GM15510 (cell line): Measurements from ENCODE around the gene KCNF1.

Experiments
- POLR2A ChIP-seq: IDR thresholded peaks from 3 replicates; pipeline ENCODE4 v1.6.1; 2011; ENCODE audit warnings: borderline replicate concordance; ENCODE audit not compliant: insufficient read length; ENCODE audit errors: extremely low read depth

Gene KCNF1, protein sequence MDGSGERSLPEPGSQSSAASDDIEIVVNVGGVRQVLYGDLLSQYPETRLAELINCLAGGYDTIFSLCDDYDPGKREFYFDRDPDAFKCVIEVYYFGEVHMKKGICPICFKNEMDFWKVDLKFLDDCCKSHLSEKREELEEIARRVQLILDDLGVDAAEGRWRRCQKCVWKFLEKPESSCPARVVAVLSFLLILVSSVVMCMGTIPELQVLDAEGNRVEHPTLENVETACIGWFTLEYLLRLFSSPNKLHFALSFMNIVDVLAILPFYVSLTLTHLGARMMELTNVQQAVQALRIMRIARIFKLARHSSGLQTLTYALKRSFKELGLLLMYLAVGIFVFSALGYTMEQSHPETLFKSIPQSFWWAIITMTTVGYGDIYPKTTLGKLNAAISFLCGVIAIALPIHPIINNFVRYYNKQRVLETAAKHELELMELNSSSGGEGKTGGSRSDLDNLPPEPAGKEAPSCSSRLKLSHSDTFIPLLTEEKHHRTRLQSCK

DNA sequence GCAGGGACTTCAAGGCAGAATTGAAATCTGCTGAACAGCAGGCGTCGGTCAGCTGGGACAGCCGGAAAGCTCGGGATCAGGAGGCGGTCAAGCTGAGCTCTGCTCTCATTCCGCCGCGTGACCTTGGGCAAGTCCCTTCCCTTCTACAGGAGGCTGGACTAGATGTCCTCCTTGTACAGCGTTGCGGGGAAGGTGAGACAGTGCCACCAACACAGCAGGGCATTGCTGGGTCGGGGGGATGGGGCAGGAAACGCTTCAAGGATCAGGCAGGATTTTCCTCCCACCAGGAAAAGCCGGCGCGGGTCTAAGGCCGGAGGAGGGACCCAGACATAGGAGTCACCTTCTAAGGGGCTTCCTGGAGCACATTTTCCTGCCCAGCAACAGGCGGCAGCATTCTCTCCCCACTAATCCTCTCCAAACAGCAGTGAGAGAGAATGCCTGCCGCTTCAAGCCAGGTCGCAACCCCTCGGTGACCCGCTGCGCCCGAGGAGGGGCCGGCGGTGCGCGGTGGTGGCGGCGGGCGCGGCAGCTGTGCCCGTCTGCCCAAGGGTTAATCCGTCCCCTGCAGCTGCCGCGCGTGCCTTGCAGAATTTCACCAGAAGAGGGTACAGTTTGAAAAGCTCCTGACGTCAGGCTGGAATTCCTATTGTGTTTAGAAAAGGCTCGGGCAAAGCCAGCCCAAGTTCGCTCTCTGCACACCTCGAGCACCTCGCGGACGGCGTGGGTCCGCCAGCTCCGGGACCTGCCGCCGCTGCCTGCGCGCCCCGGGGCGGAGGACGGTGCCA lies at the start of gene KCNF1:
TSS of gene KCNF1 (plus strand) at position 644 of the 785 bp plus-strand sequence. CDS start 493 bp downstream, outside the sequence.
- TF ChIP-seq POLR2A = no peak

DNA sequence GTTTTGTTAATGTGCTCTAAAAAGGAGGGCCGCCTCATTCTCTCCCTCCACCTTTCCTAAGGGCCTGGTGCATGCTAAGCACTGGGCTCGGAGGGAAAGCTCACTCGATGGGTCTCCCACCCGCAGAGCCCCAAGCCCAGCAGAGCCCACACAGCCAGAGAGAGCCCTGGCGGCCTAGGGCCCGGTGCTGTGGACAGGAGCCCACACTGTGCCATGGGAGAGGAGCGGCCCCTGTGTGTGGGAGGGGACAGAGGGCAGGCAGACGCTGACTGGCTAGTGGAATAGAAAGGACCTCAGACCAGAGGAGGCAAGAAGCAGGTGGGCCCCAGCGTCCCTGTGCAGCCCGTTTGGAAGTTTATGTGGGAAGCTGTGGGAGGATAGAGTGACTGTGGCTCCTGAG lies 49.4 kb upstream of the KCNF1 start:
- no peak for TF ChIP-seq POLR2A

DNA sequence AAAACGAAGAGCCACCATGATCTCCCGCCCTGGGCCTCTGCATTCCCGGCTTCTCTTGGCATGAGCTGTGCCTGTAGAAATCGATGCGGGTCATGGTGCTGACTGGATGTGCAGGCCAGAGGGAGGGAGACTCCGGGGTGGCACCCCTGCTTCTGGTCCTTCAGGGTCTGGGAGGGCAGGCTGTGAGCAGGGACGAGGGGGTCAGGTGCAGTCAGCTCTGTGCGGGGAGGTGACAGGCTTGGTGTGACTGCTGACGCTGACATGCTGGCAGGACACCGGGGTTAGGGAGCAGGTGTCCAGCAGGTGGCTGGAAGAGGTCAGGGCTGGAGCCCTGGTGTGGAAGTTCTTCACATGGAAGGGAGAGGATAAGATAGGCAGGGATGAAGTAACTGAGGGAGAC lies 48.7 kb upstream of the KCNF1 start:
- no peak for TF ChIP-seq POLR2A

DNA sequence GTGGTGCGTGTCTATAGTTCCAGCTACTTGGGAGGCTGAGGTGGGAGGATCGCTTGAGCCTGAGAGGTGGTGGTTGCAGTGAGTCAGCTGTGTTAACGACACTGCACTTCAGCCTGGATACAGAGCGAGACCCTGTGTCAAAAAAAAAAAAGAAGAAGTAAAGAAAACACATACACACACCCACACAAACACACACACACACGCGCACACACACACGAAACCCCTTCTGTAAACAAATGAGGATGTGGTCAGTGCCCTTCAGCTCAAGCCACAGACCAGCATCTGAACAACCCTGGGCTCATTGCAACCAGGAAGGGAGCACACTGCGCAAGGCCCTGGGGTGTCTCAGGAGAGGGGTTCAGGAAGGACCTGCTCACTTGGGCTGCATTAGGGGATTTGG lies 47.9 kb upstream of the KCNF1 start:
- no peak for TF ChIP-seq POLR2A

DNA sequence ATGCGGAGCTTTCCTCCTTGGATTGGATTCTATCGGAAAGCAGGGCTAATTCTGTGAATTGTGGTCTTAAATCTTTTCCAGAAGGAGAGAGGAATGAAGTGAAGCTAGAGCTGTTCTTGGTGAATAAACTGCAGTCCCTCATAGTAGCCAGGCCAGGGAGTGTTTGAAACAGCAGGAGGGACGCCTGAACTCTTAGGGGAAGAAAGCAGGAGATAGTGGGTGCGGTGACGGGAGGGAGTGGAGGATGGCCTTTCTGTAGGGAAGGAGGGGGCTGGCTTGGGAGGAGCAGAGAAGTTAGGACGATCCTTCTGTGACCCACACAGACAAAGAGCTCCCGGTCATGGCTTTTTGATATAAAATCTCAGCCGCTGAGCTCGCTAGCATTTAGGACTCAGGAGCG lies 47.5 kb upstream of the KCNF1 start:
- no peak for TF ChIP-seq POLR2A

DNA sequence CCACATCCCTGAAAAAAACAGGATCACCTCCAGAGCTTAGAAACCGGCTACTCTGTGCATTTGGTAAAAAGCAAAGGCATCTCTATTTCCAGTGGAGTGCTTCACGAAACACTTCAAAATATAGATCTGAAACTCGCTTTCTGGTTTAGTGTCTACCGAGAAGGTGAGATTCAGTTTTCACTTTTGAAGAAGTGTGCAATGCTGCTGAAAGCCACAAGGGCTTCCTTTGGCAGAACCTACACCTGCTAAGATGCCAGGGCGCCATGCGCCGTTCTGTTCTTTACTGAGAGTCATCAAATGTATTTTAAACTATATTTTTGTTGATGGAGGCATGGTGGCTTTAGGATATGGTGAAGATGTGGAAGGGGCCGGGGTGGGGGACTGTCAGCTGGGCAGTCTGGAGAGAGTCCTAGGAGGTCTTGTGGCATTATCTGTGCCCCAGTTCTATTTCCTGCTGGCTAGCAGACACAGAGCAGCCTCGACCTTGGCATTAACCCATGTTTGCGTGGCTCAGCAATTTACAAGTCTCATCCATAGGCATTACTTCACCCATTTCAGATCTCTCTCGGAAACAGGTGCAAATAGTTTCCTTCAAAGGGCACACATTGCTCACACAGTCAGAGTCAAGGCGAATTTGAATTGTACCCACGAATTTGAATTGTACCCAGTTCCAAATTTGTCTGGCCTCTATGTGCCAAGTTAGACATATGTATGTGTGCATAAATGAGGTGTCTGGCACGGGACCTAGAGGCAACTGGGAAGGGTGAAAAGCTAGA lies 46.7 kb upstream of the KCNF1 start:
- TF ChIP-seq POLR2A = no peak

DNA sequence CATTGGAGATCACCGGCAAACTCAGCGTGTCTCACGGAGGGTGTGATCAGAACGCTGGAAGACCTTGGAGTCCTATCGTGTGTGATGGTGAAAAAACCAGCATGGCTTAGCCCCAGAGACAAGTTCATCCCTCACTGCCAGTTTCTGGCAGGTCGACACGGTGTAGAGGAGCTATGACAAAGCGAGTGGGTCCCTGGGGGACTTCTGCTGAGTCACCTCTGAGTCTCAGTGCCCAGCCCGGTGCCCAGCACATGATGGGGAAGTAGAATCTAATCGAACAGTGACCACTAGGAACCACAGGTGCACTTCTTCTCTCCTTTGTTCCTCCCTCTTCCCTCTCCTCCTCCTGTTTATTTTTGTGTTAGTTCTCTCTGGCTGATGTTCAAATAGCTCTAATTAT lies 45.9 kb upstream of the KCNF1 start:
- TF ChIP-seq POLR2A = no peak

DNA sequence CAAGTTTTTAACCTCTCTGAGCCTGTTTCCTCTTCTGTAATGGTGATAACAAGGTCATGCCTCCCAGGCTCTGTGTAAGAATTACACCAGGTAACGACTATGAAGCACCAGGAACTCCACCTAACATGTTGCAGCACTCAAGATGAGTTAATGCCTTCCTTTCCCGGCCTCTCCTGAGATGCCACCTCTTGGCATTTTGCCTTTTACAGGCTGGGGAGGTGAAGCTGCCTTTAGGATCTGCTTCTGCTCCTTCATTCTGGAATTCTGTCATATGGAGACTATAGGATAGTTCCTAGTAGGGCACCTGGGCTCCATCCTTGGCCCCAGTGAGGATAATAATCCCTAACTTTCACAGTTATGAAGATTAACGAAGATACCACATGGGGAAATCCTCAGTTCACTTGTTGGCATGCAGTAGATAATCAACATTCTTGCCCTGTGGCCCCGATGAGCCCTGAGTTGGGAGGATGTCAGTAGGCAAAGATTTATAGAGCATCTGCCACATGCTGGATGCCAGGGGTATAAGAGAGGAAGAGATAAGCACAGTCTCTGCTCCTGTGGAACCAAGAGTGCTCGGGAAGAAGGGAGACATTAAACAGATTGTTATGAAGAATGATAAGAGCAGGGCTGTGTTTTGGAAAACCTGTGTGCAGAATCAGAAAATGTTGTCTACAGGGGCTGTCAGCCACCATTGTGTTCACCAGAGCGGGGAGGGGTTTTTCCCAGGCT lies 43.9 kb upstream of the KCNF1 start:
- no peak for TF ChIP-seq POLR2A

DNA sequence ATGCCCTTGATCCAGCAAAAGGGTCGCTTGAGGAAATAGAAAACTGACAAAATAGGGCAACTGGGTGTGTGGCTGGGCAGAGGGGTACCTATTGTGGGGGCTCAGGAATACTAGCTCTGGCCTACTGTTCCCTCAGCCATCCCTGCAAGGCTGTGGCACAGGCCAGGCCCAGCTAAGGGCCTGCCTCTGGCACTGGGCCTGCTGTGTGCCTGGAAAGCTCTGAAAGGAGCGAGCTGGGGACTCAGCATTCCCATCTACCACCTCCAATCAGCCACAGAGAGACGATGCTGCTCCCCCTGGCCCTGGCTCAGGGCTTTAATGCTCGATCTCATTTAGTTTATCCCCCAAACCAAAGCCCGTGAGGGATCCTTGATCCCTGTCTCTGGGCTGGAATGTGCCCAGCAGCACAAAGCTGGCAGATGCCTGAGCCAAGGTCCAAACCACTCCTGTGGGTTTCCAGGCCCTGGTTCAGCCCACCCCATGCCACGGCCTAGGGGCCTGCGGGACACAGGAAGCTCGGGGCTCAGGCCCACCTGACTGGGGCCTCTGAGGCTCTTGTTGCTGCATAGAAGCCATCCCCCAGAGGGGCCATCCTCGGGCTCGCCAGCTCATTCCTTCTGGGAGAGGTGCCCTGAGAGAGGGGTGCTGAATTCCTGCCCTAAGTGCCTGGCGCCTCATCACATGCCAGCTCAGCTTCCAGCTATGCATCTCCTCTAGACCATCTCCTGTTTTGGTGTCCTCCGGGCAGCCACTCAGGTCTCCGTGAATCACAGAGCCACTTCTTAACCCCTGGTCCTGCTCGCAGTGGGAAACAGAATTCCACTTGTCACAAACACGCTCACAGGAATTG lies 43.0 kb upstream of the KCNF1 start:
- no peak for TF ChIP-seq POLR2A

DNA sequence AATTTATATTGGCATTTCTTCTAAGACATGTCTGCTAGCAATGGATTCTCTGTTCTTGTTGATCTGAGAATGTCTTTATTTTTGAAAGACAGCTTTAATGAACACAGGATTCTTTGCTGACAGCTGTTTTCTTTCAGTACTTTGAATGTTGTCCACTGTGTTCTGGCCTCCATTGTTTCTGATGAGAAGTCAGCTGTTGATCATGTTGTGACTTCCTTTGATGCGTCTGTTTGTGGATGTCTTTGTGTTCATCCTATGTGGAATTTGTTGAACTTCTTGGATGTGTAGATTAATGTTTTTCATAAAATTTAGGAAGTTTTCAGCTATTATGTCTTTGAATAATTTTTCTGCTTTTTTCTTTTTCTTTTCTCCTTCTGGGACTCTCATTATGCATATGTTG lies 39.8 kb upstream of the KCNF1 start:
- no peak for TF ChIP-seq POLR2A

DNA sequence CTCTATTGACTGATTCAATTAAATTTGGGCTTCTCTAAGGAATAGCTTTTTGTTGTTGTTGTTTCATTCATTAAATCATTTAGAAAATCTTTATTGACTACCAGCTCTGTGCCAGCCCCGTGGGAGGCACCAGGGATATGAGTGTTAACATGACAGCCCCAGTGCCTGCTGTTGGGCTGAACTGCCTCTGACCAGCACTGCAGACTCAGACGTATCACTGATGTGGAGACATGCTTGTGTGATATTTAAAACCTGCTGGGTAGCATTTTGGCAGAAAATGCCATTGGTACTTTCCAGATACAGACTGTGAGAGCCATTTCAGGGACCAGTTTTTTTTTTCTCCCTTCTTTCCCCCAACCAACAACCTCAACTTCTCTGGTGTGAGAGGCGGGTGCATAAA lies 38.6 kb upstream of the KCNF1 start:
- TF ChIP-seq POLR2A = no peak

DNA sequence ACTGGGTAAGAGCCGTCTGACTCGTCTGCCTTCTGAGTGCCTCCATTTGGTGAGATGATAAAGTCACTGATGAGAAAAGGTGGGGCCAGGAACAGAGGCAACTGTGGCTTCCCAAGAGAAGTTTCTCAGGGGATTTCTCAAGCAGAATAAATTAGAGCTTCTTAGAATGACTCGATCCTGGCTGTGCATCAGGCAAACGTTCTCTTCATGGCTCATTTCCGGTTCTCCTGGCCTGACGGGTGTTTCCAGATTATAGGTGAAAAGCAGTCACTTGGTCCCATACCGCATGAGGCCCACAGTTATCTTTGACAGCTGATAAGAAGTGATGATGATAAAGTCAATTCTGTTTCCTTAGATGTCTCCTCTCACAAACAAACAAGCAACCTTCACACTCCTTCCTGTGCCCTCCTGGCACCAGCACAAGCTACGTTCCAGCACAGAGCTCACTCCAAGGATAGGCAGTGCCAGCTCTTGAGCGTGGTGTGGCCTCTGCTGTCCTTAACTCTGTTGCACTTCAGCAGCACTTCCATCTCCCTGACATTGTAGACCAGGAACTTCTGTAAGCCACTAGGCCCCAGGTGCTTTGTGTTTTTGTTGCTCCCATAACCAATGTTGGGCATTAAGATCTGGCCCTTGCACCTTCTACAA lies 37.8 kb upstream of the KCNF1 start:
- TF ChIP-seq POLR2A = no peak

DNA sequence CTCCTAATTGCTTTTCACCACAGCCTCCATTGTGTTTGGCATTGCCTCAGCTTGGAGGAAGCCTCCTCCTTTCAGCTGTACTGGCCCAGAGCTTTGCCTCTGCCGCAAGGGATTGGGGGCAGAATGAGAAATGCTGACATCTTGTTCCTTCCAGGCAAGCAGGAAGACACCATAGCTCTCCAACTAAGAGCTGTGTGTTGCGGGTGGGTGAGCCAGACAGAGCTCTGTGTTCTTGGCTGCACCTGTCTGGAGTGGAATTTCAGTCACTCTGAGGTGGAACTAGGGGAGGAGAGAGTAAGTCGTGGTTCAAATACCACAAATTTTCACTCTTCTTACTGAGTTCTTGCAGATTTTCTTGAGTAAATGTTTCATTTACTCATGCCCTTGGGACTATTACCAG lies 36.6 kb upstream of the KCNF1 start:
- TF ChIP-seq POLR2A = no peak
